H9 (cell line): ENCODE measurements around the gene NINJ1. TPM values are rescaled to one million over a fixed set of nuclear protein-coding genes. Genes with fewer than 3 reads are reported as not detected.

ENCODE experiments used
- DNase-seq: peaks from one replicate; pipeline ENCODE4 v3.0.0-alpha.2; 2017
- H2AFZ ChIP-seq: one replicate; pipeline ENCODE4 v1.6.1; 2013; ENCODE audit warnings: mild to moderate bottlenecking, low read length, control low read depth, moderate library complexity
- H2AK5ac ChIP-seq: 2 replicates; pipeline ENCODE4 v1.6.1; 2013; ENCODE audit warnings: low read length, control low read depth, mixed read lengths; ENCODE audit not compliant: insufficient read length
- H2BK120ac ChIP-seq: one replicate; pipeline ENCODE4 v1.6.1; 2013; ENCODE audit warnings: low read depth, mild to moderate bottlenecking, low read length, control low read depth, inconsistent platforms; ENCODE audit not compliant: poor library complexity, severe bottlenecking
- H2BK12ac ChIP-seq: 2 replicates; pipeline ENCODE4 v1.6.1; 2013; ENCODE audit warnings: low read length, control low read depth, mixed read lengths, low read depth; ENCODE audit not compliant: insufficient read length
- H2BK15ac ChIP-seq: 2 replicates; pipeline ENCODE4 v1.6.1; 2013; ENCODE audit warnings: low read depth, low read length, control low read depth
- H2BK20ac ChIP-seq: one replicate; pipeline ENCODE4 v1.6.1; 2013; ENCODE audit warnings: low read depth, mild to moderate bottlenecking, low read length, control low read depth, inconsistent platforms; ENCODE audit not compliant: poor library complexity, severe bottlenecking
- H2BK5ac ChIP-seq: 2 replicates; pipeline ENCODE4 v1.6.1; 2013; ENCODE audit warnings: low read length, control low read depth, mixed read lengths; ENCODE audit not compliant: insufficient read length
- H3K14ac ChIP-seq: 2 replicates; pipeline ENCODE4 v1.6.1; 2013; ENCODE audit warnings: low read length, control low read depth; ENCODE audit not compliant: insufficient read depth
- H3K18ac ChIP-seq: 2 replicates; pipeline ENCODE4 v1.6.1; 2013; ENCODE audit warnings: low read depth, mild to moderate bottlenecking, mixed read lengths, low read length, control low read depth; ENCODE audit not compliant: insufficient read length
- H3K23ac ChIP-seq: 2 replicates; pipeline ENCODE4 v1.6.1; 2013; ENCODE audit warnings: low read length, control low read depth, mixed read lengths, low read depth; ENCODE audit not compliant: insufficient read length
- H3K23me2 ChIP-seq: 2 replicates; pipeline ENCODE4 v1.6.1; 2013; ENCODE audit warnings: low read depth, mild to moderate bottlenecking, mixed read lengths, low read length, control low read depth; ENCODE audit not compliant: insufficient read length, poor library complexity, severe bottlenecking
- H3K27ac ChIP-seq: 2 replicates; pipeline ENCODE4 v1.5.1; 2013; ENCODE audit warnings: low read length, control low read depth, mixed read lengths, low read depth; ENCODE audit not compliant: insufficient read length
- H3K27me3 ChIP-seq: 2 replicates; pipeline ENCODE4 v1.6.1; 2013; ENCODE audit warnings: low read length, control low read depth, inconsistent platforms; ENCODE audit not compliant: insufficient read depth
- H3K4ac ChIP-seq: 2 replicates; pipeline ENCODE4 v1.6.1; 2013; ENCODE audit warnings: low read depth, mild to moderate bottlenecking, control low read depth, inconsistent platforms, low read length, moderate library complexity
- H3K4me1 ChIP-seq: 2 replicates; pipeline ENCODE4 v1.6.1; 2013; ENCODE audit warnings: low read length, control low read depth, inconsistent platforms; ENCODE audit not compliant: insufficient read depth
- H3K4me2 ChIP-seq: 2 replicates; pipeline ENCODE4 v1.6.1; 2013; ENCODE audit warnings: low read length, control low read depth, mixed read lengths; ENCODE audit not compliant: insufficient read length, insufficient read depth
- H3K56ac ChIP-seq: 2 replicates; pipeline ENCODE4 v1.6.1; 2013; ENCODE audit warnings: low read depth, mild to moderate bottlenecking, mixed read lengths, low read length, control low read depth; ENCODE audit not compliant: insufficient read length
- H3K79me1 ChIP-seq: 2 replicates; pipeline ENCODE4 v1.6.1; 2013; ENCODE audit warnings: low read depth, mild to moderate bottlenecking, moderate library complexity, low read length, control low read depth, inconsistent platforms; ENCODE audit not compliant: insufficient read depth, poor library complexity, severe bottlenecking
- H3K79me2 ChIP-seq: 2 replicates; pipeline ENCODE4 v1.6.1; 2013; ENCODE audit warnings: low read length, control low read depth, inconsistent platforms; ENCODE audit not compliant: insufficient read depth
- H3K9ac ChIP-seq: 2 replicates; pipeline ENCODE4 v1.6.1; 2013; ENCODE audit warnings: low read length, control low read depth, mixed read lengths; ENCODE audit not compliant: insufficient read length; ENCODE audit errors: extremely low read depth
- H3K9me3 ChIP-seq: one replicate; pipeline ENCODE4 v1.6.1; 2013; ENCODE audit warnings: low read depth, low read length, inconsistent platforms; ENCODE audit not compliant: control insufficient read depth
- H3T11ph ChIP-seq: one replicate; pipeline ENCODE4 v1.6.1; 2013; ENCODE audit warnings: mild to moderate bottlenecking, low read length, control low read depth, inconsistent platforms
- H4K20me1 ChIP-seq: one replicate; pipeline ENCODE4 v1.6.1; 2013; ENCODE audit not compliant: control insufficient read depth, insufficient read length, insufficient read depth
- H4K5ac ChIP-seq: 2 replicates; pipeline ENCODE4 v1.6.1; 2013; ENCODE audit warnings: low read depth, mild to moderate bottlenecking, mixed read lengths, low read length, control low read depth; ENCODE audit not compliant: insufficient read length
- H4K8ac ChIP-seq: replicated peaks from 2 replicates; pipeline ENCODE4 v1.6.1; 2013; ENCODE audit warnings: low read length, control low read depth, mixed read lengths, low read depth; ENCODE audit not compliant: insufficient read length
- H4K91ac ChIP-seq: 2 replicates; pipeline ENCODE4 v1.6.1; 2013; ENCODE audit warnings: low read depth, mild to moderate bottlenecking, moderate library complexity, mixed read lengths, low read length, control low read depth; ENCODE audit not compliant: insufficient read length
- H3K27ac Mint-ChIP-seq, 3 experiments: 2 replicates in 2 of 3; 3 replicates in 1 of 3; pipeline ENCODE4 v1.8.0; 2020 to 2021; ENCODE audit warnings: mixed read lengths in 3 of 3, mild to moderate bottlenecking in 1 of 3, moderate library complexity in 1 of 3
- H3K27me3 Mint-ChIP-seq: 2 replicates; pipeline ENCODE4 v1.8.0; 2021; ENCODE audit warnings: low read depth, mild to moderate bottlenecking, moderate library complexity, mixed read lengths
- H3K36me3 Mint-ChIP-seq, 3 experiments: 2 replicates in 2 of 3; 3 replicates in 1 of 3; pipeline ENCODE4 v1.8.0; 2020 to 2021; ENCODE audit warnings: low read depth in 3 of 3, mixed read lengths in 3 of 3; ENCODE audit not compliant: insufficient read depth in 1 of 3
- H3K4me1 Mint-ChIP-seq, 2 experiments: 2 replicates each; pipeline ENCODE4 v1.8.0; 2020; ENCODE audit warnings: mixed read lengths in 2 of 2
- H3K4me3 Mint-ChIP-seq, 2 experiments: 2 replicates in 1 of 2; 3 replicates in 1 of 2; pipeline ENCODE4 v1.8.0; 2020 to 2021; ENCODE audit warnings: mild to moderate bottlenecking in 2 of 2, mixed read lengths in 2 of 2, moderate library complexity in 1 of 2
- H3K9me3 Mint-ChIP-seq, 2 experiments: 2 replicates in 1 of 2; 3 replicates in 1 of 2; pipeline ENCODE4 v1.8.0; 2020; ENCODE audit warnings: mild to moderate bottlenecking in 2 of 2, mixed read lengths in 2 of 2, moderate library complexity in 1 of 2
- WGBS: extraction: QIAGEN DNeasy Blood & Tissue Kit; methylation state at CpG from one replicate; pipeline ENCODE4 v1.1.7; 2013; ENCODE audit warnings: missing lambda C conversion rate, low lambda C conversion rate, mixed read lengths; ENCODE audit not compliant: insufficient read length; ENCODE audit errors: extremely low coverage; 5-methylcytosine and 5-hydroxymethylcytosine counted together
- total RNA-seq: library from RNA; stranded (reverse); gene quantifications from 2 replicates; pipeline ENCODE4 v1.2.1, GENCODE V29; 2021
- TF ChIP-seq, protein P1 (sequence below): fragments of 200-600 bp; sonication (generic); conservative IDR thresholded peaks from 3 replicates; pipeline ENCODE4 v1.8.0; 2021; ENCODE audit warnings: antibody characterized with exemption, mild to moderate bottlenecking

Gene NINJ1
- total RNA-seq, 1 experiment from 2014 or later, result 28.9 TPM

DNA sequence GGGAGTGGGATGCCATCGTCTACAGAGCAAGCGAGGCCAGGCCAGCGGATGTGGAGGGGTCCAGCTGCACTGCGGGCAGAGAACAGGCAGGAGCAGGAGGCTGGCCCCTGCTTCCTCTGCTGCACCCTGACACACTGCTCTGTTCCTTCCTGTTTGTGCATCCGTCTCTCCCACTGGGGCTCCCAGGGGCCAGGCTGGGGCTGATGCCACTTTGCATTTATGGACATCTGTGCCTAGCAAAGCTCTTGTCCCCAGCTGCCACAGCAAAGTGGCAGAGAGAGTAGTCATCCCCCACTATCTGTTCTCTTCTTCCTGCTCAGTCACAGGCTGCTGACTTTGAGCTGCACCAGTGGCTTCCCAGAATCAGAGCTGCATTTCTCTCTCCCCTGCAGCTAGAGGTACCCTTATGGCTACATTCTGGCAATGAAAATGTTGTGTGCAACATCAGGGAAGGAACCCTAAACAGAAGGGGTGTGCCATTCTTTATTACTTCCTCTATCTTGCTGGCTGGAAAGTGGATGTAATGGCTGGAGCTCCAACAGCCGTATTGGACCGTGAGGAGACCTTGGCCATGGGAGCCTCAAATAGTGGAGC lies 4.2 kb upstream of the NINJ1 start:
- no peak overlapping the region for H2BK5ac ChIP-seq
- no peaks in the 10 kb centered on the region for H3K79me1 ChIP-seq
- no peak overlapping the region for H2BK15ac ChIP-seq
- no peak overlapping the region for H3K27ac Mint-ChIP-seq
- H3K27me3 Mint-ChIP-seq, result peaks cover 32% of the 10 kb centered on the region
- no peaks in the 10 kb centered on the region for H4K20me1 ChIP-seq
- no peak overlapping the region for H2BK20ac ChIP-seq
- H3K4me1 Mint-ChIP-seq, result peaks cover 5 to 10% of the 10 kb centered on the region in 2 experiments
- no peaks in the 10 kb centered on the region for H3K79me2 ChIP-seq
- no peaks in the 10 kb centered on the region; a peak in 1 of 7 replicates for H3K36me3 Mint-ChIP-seq
- no peak overlapping the region for H2BK120ac ChIP-seq
- H2AK5ac ChIP-seq, result no peak overlapping the region
- no peak overlapping the region for H3K23ac ChIP-seq
- WGBS, result no CpG with 5 or more reads among the region's 7 CpGs
- no peak overlapping the region for H3T11ph ChIP-seq
- no peaks in the 10 kb centered on the region for H3K4me1 ChIP-seq
- no peak overlapping the region for H2BK12ac ChIP-seq
- H3K4ac ChIP-seq, result no peak overlapping the region
- H2AFZ ChIP-seq, result no peak overlapping the region
- H3K18ac ChIP-seq, result no peak overlapping the region
- H3K9me3 Mint-ChIP-seq, result peaks cover 2 to 3% of the 10 kb centered on the region in 2 experiments; a peak in 2 of 5 replicates
- no peak overlapping the region for H3K27ac ChIP-seq
- peaks cover 5% of the 10 kb centered on the region; the same call in 1 of the 2 replicates for H3K27me3 ChIP-seq
- no peak overlapping the region for H4K5ac ChIP-seq
- H3K14ac ChIP-seq, result no peak overlapping the region
- TF ChIP-seq, protein P1, sequence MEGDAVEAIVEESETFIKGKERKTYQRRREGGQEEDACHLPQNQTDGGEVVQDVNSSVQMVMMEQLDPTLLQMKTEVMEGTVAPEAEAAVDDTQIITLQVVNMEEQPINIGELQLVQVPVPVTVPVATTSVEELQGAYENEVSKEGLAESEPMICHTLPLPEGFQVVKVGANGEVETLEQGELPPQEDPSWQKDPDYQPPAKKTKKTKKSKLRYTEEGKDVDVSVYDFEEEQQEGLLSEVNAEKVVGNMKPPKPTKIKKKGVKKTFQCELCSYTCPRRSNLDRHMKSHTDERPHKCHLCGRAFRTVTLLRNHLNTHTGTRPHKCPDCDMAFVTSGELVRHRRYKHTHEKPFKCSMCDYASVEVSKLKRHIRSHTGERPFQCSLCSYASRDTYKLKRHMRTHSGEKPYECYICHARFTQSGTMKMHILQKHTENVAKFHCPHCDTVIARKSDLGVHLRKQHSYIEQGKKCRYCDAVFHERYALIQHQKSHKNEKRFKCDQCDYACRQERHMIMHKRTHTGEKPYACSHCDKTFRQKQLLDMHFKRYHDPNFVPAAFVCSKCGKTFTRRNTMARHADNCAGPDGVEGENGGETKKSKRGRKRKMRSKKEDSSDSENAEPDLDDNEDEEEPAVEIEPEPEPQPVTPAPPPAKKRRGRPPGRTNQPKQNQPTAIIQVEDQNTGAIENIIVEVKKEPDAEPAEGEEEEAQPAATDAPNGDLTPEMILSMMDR, result no peak
- no peak for DNase-seq
- no peak overlapping the region for H4K91ac ChIP-seq
- H4K8ac ChIP-seq, result no peak overlapping the region
- no peak overlapping the region for H3K9ac ChIP-seq
- H3K23me2 ChIP-seq, result no peaks in the 10 kb centered on the region
- H3K56ac ChIP-seq, result no peak overlapping the region
- H3K4me2 ChIP-seq, result no peak overlapping the region
- no peak overlapping the region for H3K4me3 Mint-ChIP-seq
- no peaks in the 10 kb centered on the region for H3K9me3 ChIP-seq
